H54 (cell line): ENCODE measurements around the gene OTUD1.

Source experiments
- DNase-seq: peaks from one replicate; pipeline ENCODE4 v3.0.0; 2011; ENCODE audit warnings: low spot score, mixed read lengths; ENCODE audit not compliant: insufficient read length
- FAIRE-seq: peaks from 3 replicates; lab custom pipeline; 2011; peaks lifted over from hg19 to GRCh38; lab: Jason Lieb, UNC
- POLR2A ChIP-seq: IDR thresholded peaks from 2 replicates; pipeline ENCODE4 v1.6.1; 2011; ENCODE audit warnings: low read depth, mild to moderate bottlenecking, low read length

OTUD1 gene

GRCh38 chr10:23459308-23459939 lies 20.5 kb downstream of the OTUD1 start:
- FAIRE-seq (no peak), DNase-seq (no peak)
- TF ChIP-seq POLR2A: no peak

- TF ChIP-seq POLR2A: no peak
- DNase-seq (no peak), FAIRE-seq (no peak)
Observed at GRCh38 chr10:23461557-23461956, 22.7 kb downstream of the OTUD1 start.

GRCh38 chr10:23467012-23467411 lies 28.1 kb downstream of the OTUD1 start:
- DNase-seq: no peak
- FAIRE-seq: no peak
- TF ChIP-seq POLR2A: no peak

DNA sequence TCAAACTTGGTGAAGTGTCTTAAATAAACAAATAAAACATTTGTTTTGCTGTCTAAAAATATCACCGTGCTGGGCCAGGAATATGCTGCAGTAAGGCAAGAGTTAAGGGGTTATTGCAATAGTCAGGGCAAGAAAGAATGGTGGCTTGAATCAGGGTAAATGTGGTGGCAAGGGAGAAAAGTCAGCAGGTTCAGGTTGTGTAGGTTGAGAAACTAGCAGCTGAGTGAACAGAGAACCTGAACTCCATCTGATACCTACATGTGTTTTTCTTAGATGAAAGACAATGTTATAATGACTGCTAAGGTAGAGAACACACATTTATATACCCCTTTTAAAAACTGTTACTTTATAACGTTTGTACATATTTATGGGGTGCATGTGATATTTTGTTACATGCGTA lies 28.7 kb downstream of the OTUD1 start:
- FAIRE-seq: no peak
- no peak for TF ChIP-seq POLR2A
- DNase-seq: no peak

GRCh38 chr10:23469596-23470237 lies 30.8 kb downstream of the OTUD1 start:
- FAIRE-seq (no peak), DNase-seq (no peak)
- TF ChIP-seq POLR2A: no peak

- DNase-seq: no peak
- FAIRE-seq: no peak
- no peak for TF ChIP-seq POLR2A
Observed at GRCh38 chr10:23472181-23472580, 33.3 kb downstream of the OTUD1 start.

GRCh38 chr10:23474081-23474480 lies 35.2 kb downstream of the OTUD1 start:
- FAIRE-seq (no peak), DNase-seq (no peak)
- no peak for TF ChIP-seq POLR2A

DNA sequence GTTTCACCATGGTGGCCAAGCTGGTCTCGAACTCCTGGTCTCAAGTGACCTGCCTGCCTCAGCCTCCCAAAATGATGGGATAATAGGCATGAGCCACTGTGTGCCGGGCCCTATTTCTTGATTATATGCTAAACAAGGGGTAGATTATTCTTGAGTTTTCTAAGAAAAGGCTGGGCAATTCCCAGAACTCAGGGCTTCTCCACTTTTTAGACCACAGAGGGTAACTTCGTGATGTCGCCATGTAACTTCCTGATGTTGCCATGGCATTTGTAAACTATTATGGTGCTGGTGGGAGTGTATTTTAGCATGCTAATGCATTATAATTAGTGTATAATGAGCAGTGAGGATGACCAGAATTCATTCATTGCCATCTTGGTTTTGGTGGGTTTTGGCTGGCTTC lies 35.8 kb downstream of the OTUD1 start:
- TF ChIP-seq POLR2A: no peak
- no peak for FAIRE-seq
- no peak for DNase-seq

GRCh38 chr10:23478570-23478969 lies 39.7 kb downstream of the OTUD1 start:
- no peak for TF ChIP-seq POLR2A
- no peak for FAIRE-seq
- no peak for DNase-seq

DNA sequence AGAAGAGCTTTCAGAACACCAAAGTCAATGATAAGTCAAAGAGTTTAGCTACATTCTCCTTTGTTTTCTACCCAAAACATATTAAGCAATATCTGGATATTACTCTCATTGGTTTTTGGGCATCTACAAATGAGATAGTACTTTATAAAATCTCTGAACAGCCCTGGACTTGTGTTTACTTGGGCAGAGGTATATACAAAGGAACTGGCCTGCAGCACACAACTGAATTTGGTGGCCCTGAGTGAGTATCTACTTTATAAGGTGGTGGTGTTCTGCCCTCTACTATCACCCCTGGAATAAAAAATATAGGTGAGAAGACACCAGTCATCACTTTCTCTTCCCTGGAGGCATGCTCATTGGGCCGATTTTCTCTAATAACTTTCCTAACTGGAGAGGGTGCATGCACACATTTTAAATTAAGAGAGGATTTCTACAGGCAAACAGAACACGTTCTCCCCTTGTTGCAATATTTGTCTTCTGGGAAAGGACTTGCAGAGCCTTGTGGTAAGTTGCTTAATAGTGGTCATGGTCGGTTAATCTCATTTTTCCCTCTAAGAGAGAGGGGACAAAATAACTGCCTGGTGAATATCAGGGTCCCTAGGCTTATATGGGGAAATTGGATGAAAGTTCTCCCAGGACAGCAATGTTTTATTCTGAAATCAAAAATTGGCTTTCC lies 41.1 kb downstream of the OTUD1 start:
- FAIRE-seq: no peak
- TF ChIP-seq POLR2A: no peak

GRCh38 chr10:23481363-23481961 lies 42.6 kb downstream of the OTUD1 start:
- DNase-seq: no peak
- no peak for FAIRE-seq
- TF ChIP-seq POLR2A: no peak

More for the DNA sequence above, 41.1 kb downstream of the OTUD1 start:
- DNase-seq: no peak

- FAIRE-seq (no peak), DNase-seq (no peak)
- no peak for TF ChIP-seq POLR2A
Observed at GRCh38 chr10:23490115-23490514, 51.2 kb downstream of the OTUD1 start.
